ENCODE results near the gene DNAJC1.
A peak's percentile ranks its signal among the peaks of the same experiment; 100 is the strongest.

The DNAJC1 gene

DNA sequence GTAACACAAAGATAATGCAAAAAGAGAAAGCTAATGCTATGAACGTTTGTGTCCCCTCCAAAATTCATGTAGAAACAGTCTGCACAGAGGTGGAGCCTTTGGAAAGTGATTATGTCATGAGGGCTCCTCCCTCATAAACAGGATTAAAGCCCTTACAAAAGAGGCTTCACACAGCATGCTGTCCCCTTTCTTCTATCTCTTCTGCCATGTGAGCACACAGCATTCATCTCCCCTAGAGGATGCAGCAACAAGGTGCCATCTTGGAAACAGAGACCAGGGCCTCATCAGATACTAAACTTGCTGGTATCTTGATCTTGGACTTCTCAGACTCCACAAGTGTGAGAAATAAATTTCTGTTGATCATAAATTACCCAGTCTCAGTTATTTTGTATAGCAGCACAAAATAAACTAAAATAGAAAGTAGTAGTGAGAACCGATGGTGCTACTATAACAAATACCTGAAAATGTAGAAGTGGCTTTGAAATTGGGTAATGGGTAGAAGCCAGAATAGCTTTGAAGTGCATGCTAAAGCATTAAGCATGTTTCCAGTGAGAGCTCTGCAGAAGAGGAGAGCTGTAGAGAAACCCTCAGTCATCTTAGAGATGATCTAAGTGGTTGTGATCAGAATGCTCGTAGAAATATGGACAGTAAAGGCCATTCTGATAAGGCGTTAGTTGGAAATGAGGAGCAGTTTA is 108.7 kb downstream of the DNAJC1 start:
- Histone ChIP-seq H3K4me3 (ENCODE audit: low read depth, low read length) (no peak overlapping the region), H3K36me3 (replicated peaks) (no peaks in the 10 kb centered on the region), H3K27me3 (replicated peaks) (no peaks in the 10 kb centered on the region), H3K27ac (no peak overlapping the region)
- in situ Hi-C loops (cut with HindIII; ENCODE audit: low pct_ligation_motif_present, low sequenced_read_pairs) = no loop called here
- DNase-seq = no peak
- TF ChIP-seq, protein P1, sequence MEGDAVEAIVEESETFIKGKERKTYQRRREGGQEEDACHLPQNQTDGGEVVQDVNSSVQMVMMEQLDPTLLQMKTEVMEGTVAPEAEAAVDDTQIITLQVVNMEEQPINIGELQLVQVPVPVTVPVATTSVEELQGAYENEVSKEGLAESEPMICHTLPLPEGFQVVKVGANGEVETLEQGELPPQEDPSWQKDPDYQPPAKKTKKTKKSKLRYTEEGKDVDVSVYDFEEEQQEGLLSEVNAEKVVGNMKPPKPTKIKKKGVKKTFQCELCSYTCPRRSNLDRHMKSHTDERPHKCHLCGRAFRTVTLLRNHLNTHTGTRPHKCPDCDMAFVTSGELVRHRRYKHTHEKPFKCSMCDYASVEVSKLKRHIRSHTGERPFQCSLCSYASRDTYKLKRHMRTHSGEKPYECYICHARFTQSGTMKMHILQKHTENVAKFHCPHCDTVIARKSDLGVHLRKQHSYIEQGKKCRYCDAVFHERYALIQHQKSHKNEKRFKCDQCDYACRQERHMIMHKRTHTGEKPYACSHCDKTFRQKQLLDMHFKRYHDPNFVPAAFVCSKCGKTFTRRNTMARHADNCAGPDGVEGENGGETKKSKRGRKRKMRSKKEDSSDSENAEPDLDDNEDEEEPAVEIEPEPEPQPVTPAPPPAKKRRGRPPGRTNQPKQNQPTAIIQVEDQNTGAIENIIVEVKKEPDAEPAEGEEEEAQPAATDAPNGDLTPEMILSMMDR (IDR thresholded peaks at IDR 0.05; ENCODE audit: low read depth, low read length, missing control alignments) = no peak

DNA sequence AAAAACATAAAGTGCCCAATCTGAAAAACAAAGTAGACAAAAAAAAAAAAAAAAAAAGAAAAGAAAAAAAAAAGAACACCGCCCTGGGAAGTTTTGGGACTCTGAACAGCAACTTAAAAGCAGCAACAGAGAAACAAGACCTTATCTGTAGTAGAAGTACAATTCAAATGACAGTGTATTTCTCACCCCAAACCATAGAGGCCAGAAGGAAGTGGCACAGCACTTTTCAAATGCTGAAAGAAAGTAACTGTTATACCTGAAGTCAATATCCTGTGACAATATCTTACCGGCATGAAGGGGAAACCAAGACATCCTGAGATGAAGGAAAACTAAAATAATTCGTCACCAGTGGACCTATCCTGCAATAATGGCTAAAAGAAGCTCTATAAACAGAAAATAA is 112.1 kb downstream of the DNAJC1 start:
- no peaks in the 10 kb centered on the region for H3K27me3 ChIP-seq (replicated peaks)
- no peak for DNase-seq
- H3K27ac ChIP-seq = no peak overlapping the region
- no peak overlapping the region for H3K4me3 ChIP-seq (ENCODE audit: low read depth, low read length)
- TF ChIP-seq, protein P1 (IDR thresholded peaks at IDR 0.05; ENCODE audit: low read depth, low read length, missing control alignments) = no peak
- in situ Hi-C loops (cut with HindIII; ENCODE audit: low pct_ligation_motif_present, low sequenced_read_pairs) = no loop called here
- H3K36me3 ChIP-seq (replicated peaks) = no peaks in the 10 kb centered on the region

DNA sequence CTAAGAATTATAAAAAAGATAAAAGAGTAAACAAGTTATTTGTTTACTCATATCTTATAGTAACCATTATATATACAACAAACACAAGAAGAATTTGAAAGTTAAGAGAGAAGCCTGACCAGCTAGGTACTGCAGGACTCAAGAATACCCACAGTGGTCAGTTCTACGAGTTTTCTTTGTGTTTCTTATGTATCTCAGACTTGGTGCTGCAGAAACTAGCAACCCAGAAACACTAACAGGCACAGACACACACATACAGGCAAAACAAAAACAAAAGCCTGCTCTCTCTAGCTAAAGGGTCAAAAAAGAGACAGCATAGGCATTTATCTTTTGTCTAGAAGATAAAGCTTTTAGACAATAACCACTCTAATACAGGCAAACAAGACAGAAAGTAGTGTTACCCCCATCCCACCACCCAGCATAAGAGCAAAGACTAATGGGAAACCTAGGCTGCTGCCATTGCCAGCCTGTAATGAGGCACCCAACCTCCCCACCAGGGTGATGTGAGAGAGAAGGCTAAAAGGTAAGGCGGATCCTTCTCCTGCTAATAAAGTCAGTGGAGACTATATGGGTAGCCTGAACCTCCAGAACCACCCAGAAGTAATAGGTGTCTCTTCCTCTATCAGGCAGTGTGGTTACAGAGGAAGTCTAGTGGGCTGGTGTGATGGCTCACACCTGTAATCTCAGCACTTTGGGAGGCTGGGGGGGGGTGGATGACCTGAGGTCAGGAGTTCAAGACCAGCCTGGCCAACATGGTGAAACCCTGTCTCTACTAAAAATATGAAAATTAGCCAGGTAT is 113.9 kb downstream of the DNAJC1 start:
- Histone ChIP-seq H3K36me3 (replicated peaks) (no peaks in the 10 kb centered on the region), H3K27me3 (replicated peaks) (no peaks in the 10 kb centered on the region), H3K27ac (no peak overlapping the region), H3K4me3 (ENCODE audit: low read depth, low read length) (no peak overlapping the region)
- in situ Hi-C loops (cut with HindIII; ENCODE audit: low pct_ligation_motif_present, low sequenced_read_pairs) = no loop called here
- no peak for DNase-seq
- TF ChIP-seq, protein P1 (IDR thresholded peaks at IDR 0.05; ENCODE audit: low read depth, low read length, missing control alignments) = no peak

DNA sequence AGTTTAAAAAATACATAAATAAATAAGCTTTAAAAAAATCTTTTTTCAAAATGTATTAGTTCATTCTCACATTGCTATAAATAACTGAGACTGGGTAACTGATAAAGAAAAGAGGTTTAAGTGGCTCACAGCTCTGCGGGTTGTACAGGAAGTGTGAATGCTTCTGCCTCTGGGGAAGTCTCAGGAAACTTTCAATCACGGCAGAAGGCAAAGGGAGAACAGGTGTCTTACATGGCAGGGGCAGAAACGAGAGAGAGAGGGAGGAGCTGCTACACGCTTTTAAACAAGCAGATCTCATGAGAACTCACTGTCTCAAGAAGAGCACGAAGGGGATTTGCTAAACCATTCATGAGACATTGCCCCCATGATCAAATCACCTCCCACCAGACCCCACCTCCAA is 114.6 kb downstream of the DNAJC1 start:
- H3K36me3 ChIP-seq (replicated peaks) = no peaks in the 10 kb centered on the region
- in situ Hi-C loops (cut with HindIII; ENCODE audit: low pct_ligation_motif_present, low sequenced_read_pairs) = no loop called here
- peak; percentile 1 for DNase-seq
- TF ChIP-seq, protein P1 (IDR thresholded peaks at IDR 0.05; ENCODE audit: low read depth, low read length, missing control alignments) = no peak
- H3K27ac ChIP-seq = no peak overlapping the region
- H3K4me3 ChIP-seq (ENCODE audit: low read depth, low read length) = no peak overlapping the region
- no peaks in the 10 kb centered on the region for H3K27me3 ChIP-seq (replicated peaks)

DNA sequence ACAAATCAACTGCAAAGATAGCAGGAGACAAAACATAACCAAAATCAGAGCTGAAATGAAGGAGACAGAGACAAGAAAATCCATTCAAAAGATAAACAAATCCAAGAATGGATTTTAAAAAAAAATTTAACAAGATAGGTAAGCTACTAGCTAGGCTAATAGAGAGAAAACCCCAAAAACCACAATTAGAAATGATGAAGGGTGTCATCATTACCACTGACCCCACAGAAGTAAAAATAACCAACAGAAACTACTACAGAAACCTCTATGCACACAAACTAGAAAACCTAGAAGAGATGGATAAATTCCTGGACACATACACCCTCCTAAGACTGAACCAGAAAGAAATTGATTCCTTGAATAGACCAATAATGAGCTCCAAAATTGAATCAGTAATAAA is 117.6 kb downstream of the DNAJC1 start:
- H3K36me3 ChIP-seq (replicated peaks) = no peaks in the 10 kb centered on the region
- no peak overlapping the region for H3K4me3 ChIP-seq (ENCODE audit: low read depth, low read length)
- in situ Hi-C loops (cut with HindIII; ENCODE audit: low pct_ligation_motif_present, low sequenced_read_pairs) = no loop called here
- TF ChIP-seq, protein P1 (IDR thresholded peaks at IDR 0.05; ENCODE audit: low read depth, low read length, missing control alignments) = no peak
- no peak for DNase-seq
- H3K27ac ChIP-seq = no peak overlapping the region
- H3K27me3 ChIP-seq (replicated peaks) = no peaks in the 10 kb centered on the region

Data from brain microvascular endothelial cell (primary cell).